Activated T-cell treated with anti-CD3 and anti-CD28 coated beads for 24 hours (primary cell): Measurements from ENCODE around the gene C13orf46.

ENCODE experiments used
- DNase-seq: peaks from one replicate; pipeline ENCODE4 v3.0.0-alpha.2; 2020; ENCODE audit warnings: low read depth

The C13orf46 gene

GRCh38 chr13:113970810-113971470, 2.9 kb downstream of the C13orf46 start:
- no peak for DNase-seq

GRCh38 chr13:113969973-113970611, 3.8 kb downstream of the C13orf46 start:
- no peak for DNase-seq

- DNase-seq: no peak
Measured at GRCh38 chr13:113969311-113969972, 4.4 kb downstream of the C13orf46 start.

GRCh38 chr13:113968463-113969310, 5.2 kb downstream of the C13orf46 start:
- no peak for DNase-seq

GRCh38 chr13:113967729-113968462, 6.0 kb downstream of the C13orf46 start:
- DNase-seq: no peak

GRCh38 chr13:113967206-113967720, 6.6 kb downstream of the C13orf46 start:
- DNase-seq: no peak

GRCh38 chr13:113965968-113966884, 7.7 kb downstream of the C13orf46 start:
- DNase-seq: no peak

GRCh38 chr13:113965383-113965874, 8.4 kb downstream of the C13orf46 start:
- DNase-seq: no peak

- DNase-seq: no peak
Measured at GRCh38 chr13:113964251-113964995, 9.5 kb downstream of the C13orf46 start.

GRCh38 chr13:113963376-113963775, 10.5 kb downstream of the C13orf46 start:
- DNase-seq: no peak

GRCh38 chr13:113962975-113963374, 10.9 kb downstream of the C13orf46 start:
- DNase-seq: no peak

GRCh38 chr13:113962386-113962785, 11.5 kb downstream of the C13orf46 start:
- no peak for DNase-seq

- DNase-seq: no peak
Measured at GRCh38 chr13:113960276-113960948, 13.5 kb downstream of the C13orf46 start.

GRCh38 chr13:113959198-113959597, 14.7 kb downstream of the C13orf46 start:
- DNase-seq: no peak

- DNase-seq: no peak
Measured at GRCh38 chr13:113958373-113958772, 15.5 kb downstream of the C13orf46 start.

- no peak for DNase-seq
Measured at GRCh38 chr13:113956571-113956970, 17.3 kb downstream of the C13orf46 start.

- no peak for DNase-seq
Measured at GRCh38 chr13:113955691-113956090, 18.2 kb downstream of the C13orf46 start.

- DNase-seq: no peak
Measured at GRCh38 chr13:113955235-113955634, 18.6 kb downstream of the C13orf46 start.
